ENCODE measurements around the gene MORF4L1. TPM values are rescaled to one million over a fixed set of nuclear protein-coding genes. Genes with fewer than 3 reads are reported as not detected.
A peak's percentile ranks its signal among the peaks of the same experiment; 100 is the strongest.

MORF4L1 gene
- total RNA-seq, 1 donor from 2014 or later: 296 TPM

- H3K4me3 ChIP-seq (ENCODE audit: low read depth, low read length): no peak overlapping the region
- TF ChIP-seq CTCF (IDR thresholded peaks at IDR 0.05; ENCODE audit: insufficient read depth, low read length, severe bottlenecking): no peak
- DNase-seq (ENCODE audit: low read depth) (no peak), FAIRE-seq (no peak)
- H3K36me3 ChIP-seq (ENCODE audit: control insufficient read depth, insufficient read depth, low read length): no peaks in the 10 kb centered on the region
- no peaks in the 10 kb centered on the region for H3K27me3 ChIP-seq (ENCODE audit: control insufficient read depth, insufficient read depth, low read length)
These were observed 7.0 kb downstream of the MORF4L1 start for GRCh38 chr15:78879517-78880241.

DNA sequence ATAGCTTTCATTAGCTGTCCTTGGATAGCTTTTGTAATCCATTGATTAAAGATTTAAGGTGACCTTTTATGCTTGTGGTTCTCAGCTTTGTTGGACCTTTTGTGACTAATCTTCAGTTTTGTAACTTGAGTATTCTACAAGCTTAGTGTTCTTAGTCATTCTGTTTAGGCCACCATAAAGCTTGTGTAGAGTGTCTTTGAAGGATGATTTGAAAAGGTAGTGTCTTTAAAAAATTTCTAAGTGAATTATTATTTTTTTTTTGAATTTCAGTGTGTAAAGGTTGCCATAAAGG, 7.5 kb downstream of the MORF4L1 start:
- no peak for TF ChIP-seq CTCF (IDR thresholded peaks at IDR 0.05; ENCODE audit: insufficient read depth, low read length, severe bottlenecking)
- DNase-seq (ENCODE audit: low read depth): peak; percentile 56
- no peak for FAIRE-seq

GRCh38 chr15:78880813-78881212, 8.1 kb downstream of the MORF4L1 start:
- DNase-seq (ENCODE audit: low read depth): no peak
- no peaks in the 10 kb centered on the region for H3K27me3 ChIP-seq (ENCODE audit: control insufficient read depth, insufficient read depth, low read length)
- H3K4me3 ChIP-seq (ENCODE audit: low read depth, low read length): no peak overlapping the region
- H3K36me3 ChIP-seq (ENCODE audit: control insufficient read depth, insufficient read depth, low read length): peaks cover 2% of the 10 kb centered on the region
- TF ChIP-seq CTCF (IDR thresholded peaks at IDR 0.05; ENCODE audit: insufficient read depth, low read length, severe bottlenecking): no peak
- no peak for FAIRE-seq

More for the DNA sequence above, 7.5 kb downstream of the MORF4L1 start:
- H3K27me3 ChIP-seq (ENCODE audit: control insufficient read depth, insufficient read depth, low read length): no peaks in the 10 kb centered on the region
- no peak overlapping the region for H3K4me3 ChIP-seq (ENCODE audit: low read depth, low read length)
- peaks cover 2% of the 10 kb centered on the region for H3K36me3 ChIP-seq (ENCODE audit: control insufficient read depth, insufficient read depth, low read length)

- no peak for FAIRE-seq
These were observed 9.0 kb downstream of the MORF4L1 start for GRCh38 chr15:78881681-78882080.

DNA sequence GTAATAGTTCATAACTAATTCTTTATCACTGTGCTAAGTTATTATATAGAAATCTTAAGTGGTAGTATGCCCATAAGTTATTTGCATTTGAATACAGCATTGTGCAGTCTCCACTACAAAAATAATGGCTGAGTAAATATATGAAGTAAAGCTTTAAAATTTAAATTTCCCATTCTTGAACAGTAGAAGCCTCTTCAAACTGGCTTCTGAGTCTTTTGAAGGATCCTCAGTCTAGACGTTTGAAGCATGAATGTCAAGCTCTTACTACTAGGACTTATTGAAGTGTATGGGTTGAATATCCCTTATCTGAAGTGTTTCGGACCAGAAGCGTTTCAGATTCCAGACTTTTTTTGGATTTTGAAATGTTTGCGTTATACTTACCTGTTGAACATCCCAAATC, 16.3 kb downstream of the MORF4L1 start:
- Histone ChIP-seq H3K27me3 (ENCODE audit: control insufficient read depth, insufficient read depth, low read length) (no peaks in the 10 kb centered on the region), H3K4me3 (ENCODE audit: low read depth, low read length) (no peak overlapping the region), H3K36me3 (ENCODE audit: control insufficient read depth, insufficient read depth, low read length) (peaks cover 13% of the 10 kb centered on the region)
- no peak for FAIRE-seq
- DNase-seq (ENCODE audit: low read depth): no peak
- no peak for TF ChIP-seq CTCF (IDR thresholded peaks at IDR 0.05; ENCODE audit: insufficient read depth, low read length, severe bottlenecking)

More at GRCh38 chr15:78881681-78882080, 9.0 kb downstream of the MORF4L1 start:
- TF ChIP-seq CTCF (IDR thresholded peaks at IDR 0.05; ENCODE audit: insufficient read depth, low read length, severe bottlenecking): no peak
- H3K27me3 ChIP-seq (ENCODE audit: control insufficient read depth, insufficient read depth, low read length): no peaks in the 10 kb centered on the region
- DNase-seq (ENCODE audit: low read depth): no peak
- H3K4me3 ChIP-seq (ENCODE audit: low read depth, low read length): no peak overlapping the region
- peaks cover 4% of the 10 kb centered on the region for H3K36me3 ChIP-seq (ENCODE audit: control insufficient read depth, insufficient read depth, low read length)

GRCh38 chr15:78893538-78893937, 20.8 kb downstream of the MORF4L1 start:
- DNase-seq (ENCODE audit: low read depth) (no peak), FAIRE-seq (no peak)
- H3K4me3 ChIP-seq (ENCODE audit: low read depth, low read length): no peak overlapping the region
- H3K36me3 ChIP-seq (ENCODE audit: control insufficient read depth, insufficient read depth, low read length): peaks cover 13% of the 10 kb centered on the region
- H3K27me3 ChIP-seq (ENCODE audit: control insufficient read depth, insufficient read depth, low read length): no peaks in the 10 kb centered on the region
- no peak for TF ChIP-seq CTCF (IDR thresholded peaks at IDR 0.05; ENCODE audit: insufficient read depth, low read length, severe bottlenecking)
